ENCODE results near the gene ETHE1. TPM values are rescaled to one million over a fixed set of nuclear protein-coding genes. Genes with fewer than 3 reads are reported as not detected.
A peak's percentile ranks its signal among the peaks of the same experiment; 100 is the strongest.

ETHE1 gene
- total RNA-seq, 1 donor = 52.1 TPM

- Histone ChIP-seq H3K4me3 (ENCODE audit: insufficient read depth, low read length) (no peak overlapping the region), H3K9me3 (ENCODE audit: low read depth, low read length) (no peaks in the 10 kb centered on the region), H2AFZ (ENCODE audit: low read length) (no peak overlapping the region), H3K27me3 (ENCODE audit: insufficient read depth, low read length) (no peaks in the 10 kb centered on the region), H3K36me3 (ENCODE audit: insufficient read depth, low read length) (peaks cover 2% of the 10 kb centered on the region), H3K27ac (ENCODE audit: low read depth, low read length) (no peak overlapping the region), H4K20me1 (ENCODE audit: insufficient read depth, low read length) (no peaks in the 10 kb centered on the region), H3K4me2 (ENCODE audit: insufficient read depth, low read length) (no peak overlapping the region), H3K4me1 (ENCODE audit: insufficient read depth, low read length) (no peaks in the 10 kb centered on the region), H3K79me2 (ENCODE audit: insufficient read depth, low read length) (no peaks in the 10 kb centered on the region)
- peak; percentile 54 for DNase-seq (ENCODE audit: insufficient read length, low spot score, missing footprints)
- TF ChIP-seq, protein P1, sequence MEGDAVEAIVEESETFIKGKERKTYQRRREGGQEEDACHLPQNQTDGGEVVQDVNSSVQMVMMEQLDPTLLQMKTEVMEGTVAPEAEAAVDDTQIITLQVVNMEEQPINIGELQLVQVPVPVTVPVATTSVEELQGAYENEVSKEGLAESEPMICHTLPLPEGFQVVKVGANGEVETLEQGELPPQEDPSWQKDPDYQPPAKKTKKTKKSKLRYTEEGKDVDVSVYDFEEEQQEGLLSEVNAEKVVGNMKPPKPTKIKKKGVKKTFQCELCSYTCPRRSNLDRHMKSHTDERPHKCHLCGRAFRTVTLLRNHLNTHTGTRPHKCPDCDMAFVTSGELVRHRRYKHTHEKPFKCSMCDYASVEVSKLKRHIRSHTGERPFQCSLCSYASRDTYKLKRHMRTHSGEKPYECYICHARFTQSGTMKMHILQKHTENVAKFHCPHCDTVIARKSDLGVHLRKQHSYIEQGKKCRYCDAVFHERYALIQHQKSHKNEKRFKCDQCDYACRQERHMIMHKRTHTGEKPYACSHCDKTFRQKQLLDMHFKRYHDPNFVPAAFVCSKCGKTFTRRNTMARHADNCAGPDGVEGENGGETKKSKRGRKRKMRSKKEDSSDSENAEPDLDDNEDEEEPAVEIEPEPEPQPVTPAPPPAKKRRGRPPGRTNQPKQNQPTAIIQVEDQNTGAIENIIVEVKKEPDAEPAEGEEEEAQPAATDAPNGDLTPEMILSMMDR (IDR thresholded peaks at IDR 0.05; ENCODE audit: extremely low read depth, low read depth, low read length) = no peak
These were observed 37.7 kb downstream of the ETHE1 start for GRCh38 chr19:43489310-43489709.

DNA sequence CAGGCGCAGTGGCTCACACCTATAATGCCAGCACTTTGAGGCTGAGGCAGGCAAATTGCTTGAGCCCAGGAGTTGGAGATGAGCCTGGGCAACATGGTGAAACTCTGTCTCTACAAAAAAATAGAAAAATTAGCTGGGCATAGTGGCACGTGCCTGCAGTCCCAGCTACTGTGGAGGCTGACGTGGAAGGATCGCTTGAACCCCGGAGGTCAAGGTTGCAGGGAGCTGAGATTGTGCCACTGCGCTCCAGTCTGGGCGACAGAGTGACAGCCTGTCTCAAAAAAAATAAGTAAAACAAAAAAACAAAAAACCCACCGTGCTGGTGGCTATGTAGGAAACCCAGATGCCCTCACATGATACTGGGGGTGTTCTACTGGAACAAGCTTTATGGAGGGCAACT is 38.8 kb downstream of the ETHE1 start:
- no peaks in the 10 kb centered on the region for H3K4me1 ChIP-seq (ENCODE audit: insufficient read depth, low read length)
- no peaks in the 10 kb centered on the region for H4K20me1 ChIP-seq (ENCODE audit: insufficient read depth, low read length)
- no peak overlapping the region for H3K4me3 ChIP-seq (ENCODE audit: insufficient read depth, low read length)
- no peak overlapping the region for H3K4me2 ChIP-seq (ENCODE audit: insufficient read depth, low read length)
- H3K79me2 ChIP-seq (ENCODE audit: insufficient read depth, low read length) = no peaks in the 10 kb centered on the region
- H3K36me3 ChIP-seq (ENCODE audit: insufficient read depth, low read length) = no peaks in the 10 kb centered on the region
- H3K27ac ChIP-seq (ENCODE audit: low read depth, low read length) = no peak overlapping the region
- TF ChIP-seq, protein P1 (IDR thresholded peaks at IDR 0.05; ENCODE audit: extremely low read depth, low read depth, low read length) = no peak
- DNase-seq (ENCODE audit: insufficient read length, low spot score, missing footprints) = no peak
- H3K27me3 ChIP-seq (ENCODE audit: insufficient read depth, low read length) = no peaks in the 10 kb centered on the region
- no peaks in the 10 kb centered on the region for H3K9me3 ChIP-seq (ENCODE audit: low read depth, low read length)
- no peak overlapping the region for H2AFZ ChIP-seq (ENCODE audit: low read length)

DNA sequence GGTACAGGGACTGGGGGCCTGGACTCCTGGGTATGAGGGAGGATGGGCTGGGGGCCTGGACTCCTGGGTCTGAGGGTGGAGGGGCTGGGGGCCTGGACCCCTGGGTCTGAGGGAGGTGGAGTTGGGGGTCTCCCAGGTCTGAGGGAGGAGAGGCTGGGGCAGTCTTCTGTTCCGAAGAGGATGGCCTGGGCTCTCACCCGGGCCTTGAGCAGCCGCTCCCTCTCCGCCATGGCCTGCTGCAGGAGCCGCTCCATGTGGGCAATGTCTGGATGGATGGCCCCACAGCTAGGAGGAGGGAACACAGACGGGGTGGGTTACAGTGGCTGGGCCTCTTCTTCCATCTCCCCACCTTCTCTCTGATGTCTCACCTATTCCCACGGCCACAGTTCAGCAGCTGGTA is 40.6 kb downstream of the ETHE1 start:
- Histone ChIP-seq H2AFZ (ENCODE audit: low read length) (no peak overlapping the region), H3K4me2 (ENCODE audit: insufficient read depth, low read length) (no peak overlapping the region), H3K9me3 (ENCODE audit: low read depth, low read length) (no peaks in the 10 kb centered on the region), H3K4me1 (ENCODE audit: insufficient read depth, low read length) (no peaks in the 10 kb centered on the region), H3K4me3 (ENCODE audit: insufficient read depth, low read length) (no peak overlapping the region), H3K36me3 (ENCODE audit: insufficient read depth, low read length) (no peaks in the 10 kb centered on the region), H4K20me1 (ENCODE audit: insufficient read depth, low read length) (no peaks in the 10 kb centered on the region), H3K27ac (ENCODE audit: low read depth, low read length) (no peak overlapping the region), H3K79me2 (ENCODE audit: insufficient read depth, low read length) (no peaks in the 10 kb centered on the region), H3K27me3 (ENCODE audit: insufficient read depth, low read length) (no peaks in the 10 kb centered on the region)
- peak; percentile 15 for DNase-seq (ENCODE audit: insufficient read length, low spot score, missing footprints)
- TF ChIP-seq, protein P1 (IDR thresholded peaks at IDR 0.05; ENCODE audit: extremely low read depth, low read depth, low read length) = no peak

DNA sequence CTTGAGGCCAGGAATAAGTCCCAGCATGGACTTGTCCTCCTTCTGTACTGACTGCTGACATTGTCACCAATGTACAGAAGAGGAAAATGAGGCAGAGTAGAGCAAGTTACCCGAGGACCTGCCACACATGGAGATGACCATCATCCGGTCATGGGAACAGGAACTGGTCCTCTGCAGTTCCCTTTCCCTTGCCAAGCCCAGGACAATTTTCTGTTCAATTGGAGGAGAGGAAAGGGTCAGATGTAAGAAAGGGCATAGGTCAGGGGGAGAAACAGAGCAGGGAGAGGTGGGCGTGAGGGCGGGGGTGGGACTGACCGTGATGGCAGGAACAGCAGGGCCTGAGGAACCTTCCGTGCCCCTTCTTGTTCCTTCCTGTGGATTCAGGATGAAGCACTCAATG is 41.0 kb downstream of the ETHE1 start:
- peak; percentile 65 for DNase-seq (ENCODE audit: insufficient read length, low spot score, missing footprints)
- no peaks in the 10 kb centered on the region for H3K36me3 ChIP-seq (ENCODE audit: insufficient read depth, low read length)
- H3K9me3 ChIP-seq (ENCODE audit: low read depth, low read length) = no peaks in the 10 kb centered on the region
- no peak overlapping the region for H2AFZ ChIP-seq (ENCODE audit: low read length)
- TF ChIP-seq, protein P1 (IDR thresholded peaks at IDR 0.05; ENCODE audit: extremely low read depth, low read depth, low read length) = no peak
- H4K20me1 ChIP-seq (ENCODE audit: insufficient read depth, low read length) = no peaks in the 10 kb centered on the region
- no peak overlapping the region for H3K27ac ChIP-seq (ENCODE audit: low read depth, low read length)
- H3K79me2 ChIP-seq (ENCODE audit: insufficient read depth, low read length) = no peaks in the 10 kb centered on the region
- H3K4me3 ChIP-seq (ENCODE audit: insufficient read depth, low read length) = no peak overlapping the region
- no peaks in the 10 kb centered on the region for H3K4me1 ChIP-seq (ENCODE audit: insufficient read depth, low read length)
- no peaks in the 10 kb centered on the region for H3K27me3 ChIP-seq (ENCODE audit: insufficient read depth, low read length)
- no peak overlapping the region for H3K4me2 ChIP-seq (ENCODE audit: insufficient read depth, low read length)

All from osteoblast (primary cell).